ENCODE data around the gene CIZ1. TPM values are rescaled to one million over a fixed set of nuclear protein-coding genes. Genes with fewer than 3 reads are reported as not detected.

Gene CIZ1
- total RNA-seq, 1 experiment from 2014 or later: 104 TPM

DNA sequence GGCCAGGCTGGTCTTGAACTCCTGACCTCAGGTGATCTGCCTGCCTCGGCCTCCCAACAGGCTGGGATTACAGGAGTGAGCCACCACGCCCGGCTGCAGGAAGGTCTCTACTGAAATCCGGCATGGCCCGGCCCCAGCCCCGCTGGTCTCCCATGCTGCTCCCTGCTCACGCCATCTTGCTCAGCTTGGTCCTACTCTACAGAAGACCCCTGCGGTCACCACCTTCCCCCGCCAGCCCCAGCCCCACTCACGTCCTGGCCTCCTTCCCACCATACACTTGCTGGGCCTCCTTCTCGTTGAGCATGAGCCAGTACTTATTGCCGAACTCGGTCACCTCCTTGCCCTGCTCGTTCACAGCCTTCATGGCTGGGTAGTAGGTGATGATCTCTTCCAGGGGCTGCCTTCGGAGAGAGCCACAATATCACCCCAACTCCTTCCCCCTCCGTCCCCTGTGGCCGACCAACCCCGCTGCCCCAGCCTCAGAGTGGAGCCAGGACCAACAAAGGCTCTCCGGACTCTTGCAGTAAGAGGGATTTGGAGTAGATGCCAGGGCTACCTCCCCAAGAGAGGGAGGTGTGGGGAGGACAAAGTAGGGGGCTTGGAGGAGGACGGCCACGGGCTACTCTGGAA lies 67.8 kb downstream of the CIZ1 start:
- H4K8ac ChIP-seq (replicated peaks; ENCODE audit: insufficient read length, low read depth, low read length): no peak overlapping the region
- no peak overlapping the region for H3K4ac ChIP-seq (ENCODE audit: low read depth, low read length)
- Mint-ChIP-seq H3K36me3 (ENCODE audit: insufficient read depth in 1 of 3, low read depth in 3 of 3) (peaks cover 21 to 38% (median 36%) of the 10 kb centered on the region in 3 experiments), H3K4me1 (peaks cover 13 to 14% of the 10 kb centered on the region in 2 experiments), H3K4me3 (no peak overlapping the region), H3K27ac (peak overlapping the region in 1 of 3 experiments; percentile 62; a peak in 1 of 7 replicates), H3K27me3 (ENCODE audit: low read depth) (peaks cover 2% of the 10 kb centered on the region), H3K9me3 (peaks cover 0 to 2% of the 10 kb centered on the region in 2 experiments; a peak in 1 of 5 replicates)
- no peak overlapping the region for H4K91ac ChIP-seq (ENCODE audit: insufficient read length, low read depth, low read length)
- no peaks in the 10 kb centered on the region for H3K4me1 ChIP-seq (ENCODE audit: insufficient read depth, low read length)
- H2BK120ac ChIP-seq (ENCODE audit: low read depth, low read length, poor library complexity, severe bottlenecking): no peak overlapping the region
- H3K18ac ChIP-seq (ENCODE audit: insufficient read length, low read depth, low read length): no peak overlapping the region
- H4K20me1 ChIP-seq (ENCODE audit: control insufficient read depth, insufficient read depth, insufficient read length): no peaks in the 10 kb centered on the region
- no peak overlapping the region for H3T11ph ChIP-seq (ENCODE audit: low read length)
- no peaks in the 10 kb centered on the region for H3K27me3 ChIP-seq (ENCODE audit: insufficient read depth, low read length)
- H3K79me1 ChIP-seq (ENCODE audit: insufficient read depth, low read depth, low read length, poor library complexity, severe bottlenecking): no peaks in the 10 kb centered on the region
- H3K79me2 ChIP-seq (ENCODE audit: insufficient read depth, low read length): no peaks in the 10 kb centered on the region
- H3K56ac ChIP-seq (ENCODE audit: insufficient read length, low read depth, low read length): no peak overlapping the region
- WGBS (ENCODE audit: extremely low coverage, insufficient read length, low lambda C conversion rate): no CpG with 5 or more reads among the region's 21 CpGs
- TF ChIP-seq, protein P1, sequence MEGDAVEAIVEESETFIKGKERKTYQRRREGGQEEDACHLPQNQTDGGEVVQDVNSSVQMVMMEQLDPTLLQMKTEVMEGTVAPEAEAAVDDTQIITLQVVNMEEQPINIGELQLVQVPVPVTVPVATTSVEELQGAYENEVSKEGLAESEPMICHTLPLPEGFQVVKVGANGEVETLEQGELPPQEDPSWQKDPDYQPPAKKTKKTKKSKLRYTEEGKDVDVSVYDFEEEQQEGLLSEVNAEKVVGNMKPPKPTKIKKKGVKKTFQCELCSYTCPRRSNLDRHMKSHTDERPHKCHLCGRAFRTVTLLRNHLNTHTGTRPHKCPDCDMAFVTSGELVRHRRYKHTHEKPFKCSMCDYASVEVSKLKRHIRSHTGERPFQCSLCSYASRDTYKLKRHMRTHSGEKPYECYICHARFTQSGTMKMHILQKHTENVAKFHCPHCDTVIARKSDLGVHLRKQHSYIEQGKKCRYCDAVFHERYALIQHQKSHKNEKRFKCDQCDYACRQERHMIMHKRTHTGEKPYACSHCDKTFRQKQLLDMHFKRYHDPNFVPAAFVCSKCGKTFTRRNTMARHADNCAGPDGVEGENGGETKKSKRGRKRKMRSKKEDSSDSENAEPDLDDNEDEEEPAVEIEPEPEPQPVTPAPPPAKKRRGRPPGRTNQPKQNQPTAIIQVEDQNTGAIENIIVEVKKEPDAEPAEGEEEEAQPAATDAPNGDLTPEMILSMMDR (conservative IDR thresholded peaks at IDR 0.05): no peak
- no peak for DNase-seq
- no peak overlapping the region for H2AFZ ChIP-seq (ENCODE audit: low read length)
- H3K4me2 ChIP-seq (ENCODE audit: insufficient read depth, insufficient read length, low read length): no peak overlapping the region
- H3K27ac ChIP-seq (ENCODE audit: insufficient read length, low read depth, low read length): no peak overlapping the region
- H3K23ac ChIP-seq (ENCODE audit: insufficient read length, low read depth, low read length): no peak overlapping the region
- H3K14ac ChIP-seq (ENCODE audit: insufficient read depth, low read length): no peak overlapping the region
- no peak overlapping the region for H4K5ac ChIP-seq (ENCODE audit: insufficient read length, low read depth, low read length)
- H2BK20ac ChIP-seq (ENCODE audit: low read depth, low read length, poor library complexity, severe bottlenecking): no peak overlapping the region
- H2BK5ac ChIP-seq (ENCODE audit: insufficient read length, low read length): no peak overlapping the region
- no peaks in the 10 kb centered on the region for H3K9me3 ChIP-seq (ENCODE audit: control insufficient read depth, low read depth, low read length)
- peaks cover 6% of the 10 kb centered on the region for H3K23me2 ChIP-seq (ENCODE audit: insufficient read length, low read depth, low read length, poor library complexity, severe bottlenecking)
- no peak overlapping the region for H2AK5ac ChIP-seq (ENCODE audit: insufficient read length, low read length)
- no peak overlapping the region for H2BK15ac ChIP-seq (ENCODE audit: low read depth, low read length)
- no peak overlapping the region for H2BK12ac ChIP-seq (ENCODE audit: insufficient read length, low read depth, low read length)
- no peak overlapping the region for H3K9ac ChIP-seq (ENCODE audit: extremely low read depth, insufficient read length, low read length)

Measured in H9 (cell line).